Skeletal muscle cell (primary cell): ENCODE data around the gene NRN1L.
"Not testable (repeated sequence)": the region's sequence is repeated elsewhere in the genome, so short reads cannot be mapped to it uniquely, and the experiment has no call there.

Source experiments
- DNase-seq: peaks from one replicate; pipeline ENCODE4 v3.0.0-alpha.2; 2010; ENCODE audit warnings: low read depth
- H3K4me3 ChIP-seq: 2 replicates; pipeline ENCODE4 v1.5.1; 2011; ENCODE audit warnings: low read depth, mild to moderate bottlenecking, control low read depth, low read length, moderate library complexity

Gene NRN1L

DNA sequence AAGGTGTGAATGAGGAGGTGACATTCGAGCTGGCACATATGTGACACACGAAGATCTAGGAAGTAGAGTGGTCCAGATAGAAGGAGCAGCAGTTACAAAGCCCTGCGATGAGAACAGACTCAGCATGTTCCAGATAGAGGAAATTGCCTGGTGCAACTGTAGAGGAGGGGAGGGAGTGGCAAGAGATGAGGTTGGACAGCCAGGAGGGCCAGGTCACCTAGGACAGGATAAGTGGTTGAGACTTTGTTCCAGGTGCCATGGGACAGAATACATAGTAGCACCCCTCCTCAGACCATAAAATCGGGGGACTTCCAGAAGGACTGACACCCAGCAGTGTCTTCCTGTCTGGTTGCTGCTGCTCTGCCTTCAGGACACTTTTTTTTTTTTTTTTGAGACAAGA lies 26.2 kb upstream of the NRN1L start:
- H3K4me3 ChIP-seq, result no peak overlapping the region
- DNase-seq, result no peak

DNA sequence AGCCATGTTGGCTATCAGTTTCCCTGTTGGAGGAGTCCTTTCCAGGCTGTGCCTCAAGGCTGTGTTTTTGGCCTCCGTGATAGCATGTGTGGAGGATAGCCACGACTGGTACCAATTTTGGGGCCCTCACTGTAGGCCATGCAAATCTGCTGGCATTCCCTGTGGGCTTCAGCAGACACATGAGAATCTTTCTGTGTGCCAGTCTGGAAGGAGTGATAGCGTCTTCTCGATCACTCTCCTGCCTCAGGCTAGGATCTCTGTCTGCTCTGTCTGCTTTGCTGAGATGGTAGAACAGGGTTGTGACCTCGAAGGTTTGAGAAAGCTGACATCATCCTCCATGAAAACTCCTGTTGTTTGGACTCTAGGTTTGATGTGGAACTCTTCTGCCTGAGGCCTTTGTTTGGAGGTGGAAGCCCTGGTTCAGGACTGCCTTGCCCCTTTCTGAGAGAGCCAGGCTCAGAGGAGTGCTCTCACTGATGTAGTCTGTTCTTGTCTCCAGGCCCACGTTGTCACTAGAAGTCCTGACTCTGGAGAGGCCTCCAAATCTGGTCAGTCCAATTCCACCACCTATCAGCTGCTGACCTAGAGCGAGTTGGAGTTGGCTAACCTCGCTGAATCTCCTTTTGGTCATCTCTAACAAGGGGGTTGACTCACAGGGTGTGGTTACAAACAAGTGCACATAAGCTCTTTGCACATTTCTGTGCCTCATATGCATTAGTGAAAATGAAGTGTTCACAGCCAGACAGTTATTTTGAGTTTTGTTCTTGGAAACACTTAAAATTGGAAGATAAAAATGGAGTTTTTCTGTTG lies 23.9 kb upstream of the NRN1L start:
- no peak overlapping the region for H3K4me3 ChIP-seq
- DNase-seq, result no peak

DNA sequence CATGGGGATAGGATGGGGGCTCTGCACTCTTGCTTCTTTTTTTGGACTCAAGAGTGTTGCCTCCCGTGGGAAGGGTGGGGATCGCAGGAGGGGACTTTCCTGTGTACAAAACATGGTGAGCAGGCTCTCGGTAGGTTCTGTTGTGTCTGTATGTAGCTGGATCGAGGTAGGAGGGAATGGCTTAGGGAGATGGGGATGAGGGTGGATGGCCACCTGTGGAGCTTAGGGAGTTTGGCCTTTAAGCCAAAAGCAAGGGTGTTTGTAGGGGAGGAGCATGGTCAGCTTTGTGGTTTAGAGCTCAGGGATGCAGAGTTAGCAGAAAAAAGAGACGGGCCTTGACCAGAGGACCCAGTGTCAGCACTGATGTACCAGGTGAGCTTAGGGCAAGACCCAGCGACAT lies 22.8 kb upstream of the NRN1L start:
- no peak overlapping the region for H3K4me3 ChIP-seq
- no peak for DNase-seq

DNA sequence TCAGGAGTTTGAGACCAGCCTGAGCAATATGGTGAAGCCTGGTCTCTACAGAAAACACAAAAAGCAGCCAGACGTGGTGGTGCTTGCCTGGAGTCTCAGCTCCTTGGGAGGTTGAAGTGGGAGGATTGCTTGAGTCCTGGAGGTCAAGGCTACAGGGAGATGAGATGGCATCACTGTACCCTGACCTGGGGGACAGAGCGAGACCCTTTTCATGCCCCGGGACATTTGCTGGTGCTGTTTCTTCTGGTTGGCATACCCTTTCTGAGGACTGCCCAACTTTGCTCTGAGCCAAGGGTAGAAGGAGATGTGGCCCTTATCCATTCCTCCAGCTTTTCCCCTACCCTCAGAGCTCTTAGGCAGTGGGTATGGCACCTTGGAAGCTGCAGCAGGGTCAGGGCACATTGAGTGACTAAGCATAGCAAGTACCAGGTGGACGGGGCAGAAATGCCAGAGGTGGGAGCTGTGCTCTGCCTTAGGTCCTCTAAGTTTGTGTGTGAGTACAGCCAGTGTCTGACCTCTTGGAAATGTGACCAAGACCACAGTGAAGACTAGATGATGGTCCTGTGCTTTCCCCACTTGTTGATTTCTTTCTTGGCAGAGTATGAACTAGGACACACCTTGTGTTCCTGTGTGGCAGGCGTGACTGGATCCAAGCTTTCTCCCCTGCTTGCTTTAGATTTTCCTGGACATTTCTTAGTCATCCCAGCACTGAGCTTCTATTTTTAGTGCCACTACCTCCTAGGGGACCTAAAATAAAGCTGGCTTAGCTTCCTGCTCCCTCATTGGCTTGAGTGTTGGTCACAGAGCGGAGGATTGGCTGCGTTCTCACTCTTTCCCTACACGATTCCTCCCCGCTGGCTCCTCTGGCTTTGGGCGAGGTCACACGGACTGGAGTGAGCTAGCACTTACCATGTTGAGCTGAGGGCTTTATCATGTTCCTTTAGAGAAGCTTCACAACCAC lies 21.8 kb upstream of the NRN1L start:
- no peak overlapping the region for H3K4me3 ChIP-seq
- no peak for DNase-seq

GRCh38 chr16:67864044-67864443 lies 20.6 kb upstream of the NRN1L start:
- not testable (repeated sequence) for DNase-seq

GRCh38 chr16:67864594-67864993 lies 20.1 kb upstream of the NRN1L start:
- DNase-seq, result no peak
- H3K4me3 ChIP-seq, result no peak overlapping the region

More at GRCh38 chr16:67864044-67864443, 20.6 kb upstream of the NRN1L start:
- H3K4me3 ChIP-seq, result not testable (repeated sequence)

DNA sequence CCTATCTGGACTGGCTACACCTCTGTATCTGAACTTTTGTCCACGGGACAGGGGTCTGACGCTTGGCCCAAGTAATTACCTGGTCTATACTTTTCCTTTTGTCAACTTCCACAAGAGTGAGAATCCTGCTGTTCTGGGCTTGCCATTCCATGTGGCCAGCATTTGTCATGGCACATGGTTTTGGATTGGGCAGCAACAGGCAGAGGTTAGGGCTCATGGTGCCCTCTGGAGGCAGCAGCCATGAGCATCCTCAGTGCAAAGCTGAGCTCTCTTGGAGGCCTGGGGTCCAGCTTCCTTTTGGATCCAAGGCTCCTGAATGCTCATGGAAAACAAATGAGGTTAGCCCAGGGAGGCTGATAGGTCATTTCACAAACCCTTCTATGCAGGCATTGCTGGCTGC lies 19.4 kb upstream of the NRN1L start:
- no peak overlapping the region for H3K4me3 ChIP-seq
- no peak for DNase-seq

DNA sequence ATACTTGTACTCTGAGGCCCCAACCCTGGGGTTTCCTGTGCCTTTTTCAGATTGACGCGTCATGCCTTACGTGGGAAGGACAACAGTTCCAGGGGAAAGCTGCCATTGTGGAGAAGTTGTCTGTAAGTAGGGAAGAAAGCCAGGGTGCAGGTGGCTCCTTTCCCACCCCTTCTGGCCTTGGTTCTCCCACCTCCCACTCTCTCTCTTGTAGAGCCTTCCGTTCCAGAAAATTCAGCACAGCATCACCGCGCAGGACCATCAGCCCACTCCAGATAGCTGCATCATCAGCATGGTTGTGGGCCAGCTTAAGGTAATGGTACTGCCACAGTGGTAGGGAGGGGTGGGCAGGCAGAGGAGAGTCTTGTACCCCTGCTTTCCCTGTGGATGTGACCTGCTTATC lies 16.4 kb upstream of the NRN1L start:
- DNase-seq, result no peak
- H3K4me3 ChIP-seq, result no peak overlapping the region

GRCh38 chr16:67869653-67870052 lies 15.0 kb upstream of the NRN1L start:
- no peak overlapping the region for H3K4me3 ChIP-seq
- no peak for DNase-seq

GRCh38 chr16:67871256-67871655 lies 13.4 kb upstream of the NRN1L start:
- H3K4me3 ChIP-seq, result no peak overlapping the region

DNA sequence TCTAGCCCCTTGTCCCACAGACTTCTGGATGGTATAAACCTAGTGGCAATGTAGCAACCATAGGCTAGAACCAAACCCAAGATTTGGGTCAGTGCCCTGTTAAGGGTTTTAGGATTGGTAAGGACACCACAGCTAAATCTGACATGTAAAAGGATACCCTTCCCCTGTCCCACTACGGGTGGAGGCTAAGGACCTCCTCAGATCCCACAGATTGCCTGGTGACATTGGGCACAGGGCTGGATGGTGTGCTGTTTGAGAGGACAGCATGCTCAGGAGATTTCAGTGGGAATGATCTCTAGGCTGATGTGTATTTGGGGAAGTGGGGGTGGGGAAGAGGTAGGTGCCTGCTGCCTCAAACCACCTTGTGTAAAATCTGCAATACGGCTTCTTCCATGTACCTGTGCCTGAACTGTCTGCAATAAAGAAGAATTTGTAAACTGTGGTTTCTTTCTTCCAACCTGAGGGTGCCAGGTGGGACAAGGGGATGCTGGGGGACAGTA lies 12.5 kb upstream of the NRN1L start:
- no peak for DNase-seq
- no peak overlapping the region for H3K4me3 ChIP-seq

More at GRCh38 chr16:67871256-67871655, 13.4 kb upstream of the NRN1L start:
- no peak for DNase-seq

- DNase-seq, result no peak
- H3K4me3 ChIP-seq, result peak within 1 kb of the TSS; percentile 84
Observed at GRCh38 chr16:67872631-67873434, 11.9 kb upstream of the NRN1L start, which contains the start of gene EDC4. TSS of gene EDC4 (plus strand) at chr16:67873052. CDS start at chr16:67873262, 210 bp downstream.

DNA sequence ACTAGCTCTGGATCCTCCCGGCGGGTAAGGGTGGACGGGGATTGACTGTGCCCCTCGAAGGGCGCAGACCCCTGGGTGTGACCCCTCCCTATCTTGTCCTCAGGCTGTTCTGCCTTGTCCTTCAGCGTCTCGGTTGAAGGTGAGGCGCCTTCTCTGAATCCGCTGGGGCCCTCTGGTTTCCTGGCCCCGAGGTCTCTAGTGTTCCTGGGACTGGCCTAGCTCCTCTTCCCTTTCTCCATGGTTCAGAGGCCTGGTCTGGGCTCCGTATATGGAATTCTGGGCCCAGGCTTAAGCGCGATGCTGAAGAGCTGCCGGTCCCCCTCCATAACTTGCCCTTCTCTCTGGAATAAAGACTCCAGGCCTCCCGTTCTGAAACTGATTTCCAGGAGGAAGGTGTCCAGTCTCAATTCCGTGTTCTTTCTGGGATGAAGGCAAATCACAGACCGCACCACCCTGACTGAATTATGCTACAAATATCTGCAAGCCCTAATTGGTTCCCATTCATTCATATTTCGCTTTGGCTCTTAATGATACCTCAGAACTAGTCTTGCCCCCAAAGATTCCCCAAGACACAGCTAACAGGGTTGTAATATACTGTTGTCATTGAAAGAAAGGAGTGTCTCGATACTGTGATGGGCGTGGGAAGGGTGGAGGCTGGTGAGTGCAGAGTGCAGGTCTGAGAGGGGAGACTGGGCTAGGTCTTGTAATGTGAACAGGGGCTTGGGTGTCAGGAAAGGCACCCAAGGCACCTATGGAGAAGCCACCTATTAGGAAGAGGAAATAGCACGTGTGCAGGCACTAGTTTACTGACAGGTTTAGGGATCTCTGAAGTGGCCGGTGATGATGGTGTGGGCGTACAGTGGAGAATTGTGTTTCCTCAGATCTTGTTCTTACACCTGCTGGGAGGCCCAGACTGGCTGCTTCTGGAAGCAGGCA lies 11.0 kb upstream of the NRN1L start:
- DNase-seq, result no peak

GRCh38 chr16:67874372-67874771 lies 10.3 kb upstream of the NRN1L start:
- no peak for DNase-seq
- H3K4me3 ChIP-seq, result peak overlapping the region; percentile 84

More for the DNA sequence above, 11.0 kb upstream of the NRN1L start:
- H3K4me3 ChIP-seq, result peak overlapping the region; percentile 84

GRCh38 chr16:67877064-67877463 lies 7.6 kb upstream of the NRN1L start:
- no peak overlapping the region for H3K4me3 ChIP-seq
- no peak for DNase-seq

DNA sequence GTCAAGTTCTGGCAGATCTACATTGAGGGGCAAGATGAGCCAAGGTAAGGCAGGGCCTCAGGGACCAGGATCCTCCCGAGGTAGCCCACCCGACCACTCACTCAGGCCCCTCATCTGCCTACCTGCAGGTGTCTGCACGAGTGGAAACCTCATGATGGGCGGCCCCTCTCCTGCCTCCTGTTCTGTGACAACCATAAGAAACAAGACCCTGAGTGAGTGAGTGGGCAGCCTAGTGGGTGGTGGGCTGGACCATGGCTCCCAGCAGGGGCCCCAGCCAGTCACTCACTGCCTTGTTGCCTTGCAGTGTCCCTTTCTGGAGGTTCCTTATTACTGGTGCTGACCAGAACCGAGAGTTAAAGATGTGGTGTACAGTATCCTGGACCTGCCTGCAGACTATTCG lies 6.5 kb upstream of the NRN1L start:
- H3K4me3 ChIP-seq, result no peak overlapping the region
- DNase-seq, result no peak

DNA sequence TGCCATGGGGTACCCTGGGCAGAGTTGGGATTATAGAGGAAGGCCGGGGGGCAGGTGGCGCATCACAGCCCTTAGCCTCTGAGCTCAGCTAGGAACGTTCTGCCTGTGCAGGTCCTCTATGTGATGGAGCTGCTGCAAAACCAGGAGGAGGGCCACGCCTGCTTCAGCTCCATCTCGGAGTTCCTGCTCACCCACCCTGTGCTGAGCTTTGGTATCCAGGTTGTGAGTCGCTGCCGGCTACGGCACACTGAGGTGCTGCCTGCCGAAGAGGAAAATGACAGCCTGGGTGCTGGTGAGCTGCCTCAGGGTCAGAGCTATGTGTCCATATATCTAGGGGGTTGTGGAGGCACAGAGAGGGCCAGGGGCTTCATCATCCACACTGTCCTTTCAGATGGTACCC lies 5.8 kb upstream of the NRN1L start:
- H3K4me3 ChIP-seq, result no peak overlapping the region
- DNase-seq, result no peak

- no peak for DNase-seq
- no peak overlapping the region for H3K4me3 ChIP-seq
Observed at GRCh38 chr16:67879462-67879861, 5.2 kb upstream of the NRN1L start.
